Measurements from ENCODE around the gene SPAAR. TPM values are rescaled to one million over a fixed set of nuclear protein-coding genes. Genes with fewer than 3 reads are reported as not detected.
"Not testable (repeated sequence)": the region's sequence is repeated elsewhere in the genome, so short reads cannot be mapped to it uniquely, and the experiment has no call there.

The SPAAR gene
- total RNA-seq, 1 donor from 2014 or later, result 4.0 TPM

DNA sequence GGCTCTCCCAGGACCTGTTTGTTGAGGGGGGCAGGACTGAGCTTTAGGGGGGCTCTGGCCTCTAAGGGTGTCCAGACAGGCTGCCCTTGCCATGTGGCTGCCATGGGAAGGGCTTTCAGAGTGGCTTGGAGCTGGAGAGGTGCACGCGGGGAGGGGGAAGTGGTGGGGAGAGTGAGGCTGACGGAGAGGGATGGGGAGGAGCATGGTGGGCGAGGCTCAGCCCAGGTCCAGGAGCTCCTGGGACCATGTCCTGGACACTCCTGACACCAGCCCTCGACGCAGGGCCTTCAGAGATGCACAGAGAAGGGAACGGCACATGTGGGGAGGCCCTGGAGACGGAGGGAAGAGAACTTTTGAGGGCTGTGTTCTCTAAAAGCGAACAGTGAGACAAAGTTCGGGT, 2.4 kb downstream of the SPAAR start:
- no peak for DNase-seq (ENCODE audit: low spot score in 2 of 2)
- H3K9me3 ChIP-seq, result no peaks in the 10 kb centered on the region
- intact Hi-C loops (cut with DNase I), result no loop called here
- TF ChIP-seq, protein P1, sequence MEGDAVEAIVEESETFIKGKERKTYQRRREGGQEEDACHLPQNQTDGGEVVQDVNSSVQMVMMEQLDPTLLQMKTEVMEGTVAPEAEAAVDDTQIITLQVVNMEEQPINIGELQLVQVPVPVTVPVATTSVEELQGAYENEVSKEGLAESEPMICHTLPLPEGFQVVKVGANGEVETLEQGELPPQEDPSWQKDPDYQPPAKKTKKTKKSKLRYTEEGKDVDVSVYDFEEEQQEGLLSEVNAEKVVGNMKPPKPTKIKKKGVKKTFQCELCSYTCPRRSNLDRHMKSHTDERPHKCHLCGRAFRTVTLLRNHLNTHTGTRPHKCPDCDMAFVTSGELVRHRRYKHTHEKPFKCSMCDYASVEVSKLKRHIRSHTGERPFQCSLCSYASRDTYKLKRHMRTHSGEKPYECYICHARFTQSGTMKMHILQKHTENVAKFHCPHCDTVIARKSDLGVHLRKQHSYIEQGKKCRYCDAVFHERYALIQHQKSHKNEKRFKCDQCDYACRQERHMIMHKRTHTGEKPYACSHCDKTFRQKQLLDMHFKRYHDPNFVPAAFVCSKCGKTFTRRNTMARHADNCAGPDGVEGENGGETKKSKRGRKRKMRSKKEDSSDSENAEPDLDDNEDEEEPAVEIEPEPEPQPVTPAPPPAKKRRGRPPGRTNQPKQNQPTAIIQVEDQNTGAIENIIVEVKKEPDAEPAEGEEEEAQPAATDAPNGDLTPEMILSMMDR (IDR thresholded peaks at IDR 0.05), result no peak
- no peaks in the 10 kb centered on the region for H3K36me3 ChIP-seq
- peak overlapping the region; percentile 84 to 98 for H3K27ac ChIP-seq
- peaks cover 31 to 54% of the 10 kb centered on the region in 2 donors for H3K4me1 ChIP-seq
- H3K27me3 ChIP-seq, result no peaks in the 10 kb centered on the region
- no peak overlapping the region for H3K4me3 ChIP-seq

DNA sequence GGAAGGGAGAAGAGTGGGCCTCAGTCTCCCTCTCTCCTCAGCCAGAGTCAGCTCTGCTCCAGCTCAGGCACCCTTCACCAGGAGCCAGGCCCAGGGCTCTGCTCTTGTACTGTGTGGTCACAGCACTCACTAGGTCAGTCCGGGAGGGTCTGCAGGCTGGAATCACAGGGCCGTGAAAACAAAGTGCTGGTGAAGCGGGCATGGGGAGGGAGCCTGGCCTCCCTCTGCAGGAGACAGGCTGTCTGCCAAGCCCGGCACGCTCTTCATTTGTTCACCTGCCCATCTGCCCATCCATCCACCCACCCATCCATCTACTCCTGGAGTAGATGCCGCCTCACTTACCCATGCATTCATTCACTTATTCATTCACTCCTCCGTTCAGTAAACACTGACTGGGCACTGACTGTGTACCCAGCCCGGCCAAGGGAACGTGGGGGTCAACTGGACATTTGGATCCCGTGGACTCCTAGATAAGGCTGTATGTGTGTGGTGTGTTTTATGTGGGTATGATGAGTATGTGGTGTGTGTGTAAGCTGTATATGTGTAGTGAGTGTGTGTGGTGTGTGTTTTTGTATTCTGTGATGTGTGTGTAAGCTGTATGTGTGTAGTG, 3.6 kb downstream of the SPAAR start:
- Histone ChIP-seq H3K27me3 (no peaks in the 10 kb centered on the region), H3K9me3 (no peaks in the 10 kb centered on the region), H3K27ac (peak overlapping the region; percentile 3 to 98), H3K36me3 (no peaks in the 10 kb centered on the region), H3K4me3 (no peak overlapping the region), H3K4me1 (peaks cover 30 to 45% of the 10 kb centered on the region in 2 donors)
- TF ChIP-seq, protein P1 (IDR thresholded peaks at IDR 0.05), result no peak
- DNase-seq (ENCODE audit: low spot score in 2 of 2), result no peak
- intact Hi-C loops (cut with DNase I), result no loop called here

DNA sequence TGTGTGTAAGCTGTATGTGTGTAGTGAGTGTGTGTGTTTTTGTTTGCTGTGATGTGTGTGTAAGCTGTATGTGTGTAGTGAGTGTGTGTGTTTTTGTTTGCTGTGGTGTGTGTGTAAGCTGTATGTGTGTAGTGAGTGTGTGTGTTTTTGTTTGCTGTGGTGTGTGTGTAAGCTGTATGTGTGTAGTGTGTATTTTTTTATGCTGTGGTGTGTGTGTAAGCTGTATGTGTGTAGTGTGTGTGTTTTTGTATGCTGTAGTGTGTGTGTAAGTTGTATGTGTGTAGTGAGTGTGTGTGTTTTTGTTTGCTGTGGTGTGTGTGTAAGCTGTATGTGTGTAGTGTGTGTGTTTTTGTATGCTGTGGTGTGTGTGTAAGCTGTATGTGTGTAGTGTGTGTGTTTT, 4.1 kb downstream of the SPAAR start:
- intact Hi-C loops (cut with DNase I), result not testable (repeated sequence)

DNA sequence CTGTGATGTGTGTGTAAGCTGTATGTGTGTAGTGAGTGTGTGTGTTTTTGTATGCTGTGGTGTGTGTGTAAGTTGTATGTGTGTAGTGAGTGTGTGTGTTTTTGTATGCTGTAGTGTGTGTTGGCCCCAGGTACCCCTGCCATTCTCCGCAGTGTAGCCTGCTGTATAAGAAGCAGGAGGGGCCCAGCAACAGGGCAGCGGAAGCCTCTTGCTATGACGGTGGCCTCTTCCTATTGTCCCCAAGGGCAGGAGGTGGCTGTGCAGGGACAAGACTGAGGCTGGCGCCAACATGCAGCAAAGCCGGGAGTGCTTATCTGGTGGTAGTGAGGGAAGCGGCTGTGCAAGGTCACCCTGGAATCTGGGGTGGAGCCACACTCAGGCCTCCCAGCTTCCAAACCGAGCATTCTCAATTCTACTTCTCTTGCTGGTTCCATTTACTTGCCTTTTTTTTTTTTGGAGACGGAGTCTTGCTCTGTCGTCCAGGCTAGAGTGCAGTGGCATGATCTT, 5.1 kb downstream of the SPAAR start:
- no peaks in the 10 kb centered on the region for H3K36me3 ChIP-seq
- intact Hi-C loops (cut with DNase I), result no loop called here
- H3K4me1 ChIP-seq, result peaks cover 15 to 31% of the 10 kb centered on the region in 2 donors
- H3K9me3 ChIP-seq, result no peaks in the 10 kb centered on the region
- DNase-seq (ENCODE audit: low spot score in 2 of 2), result no peak
- no peak overlapping the region for H3K4me3 ChIP-seq
- no peaks in the 10 kb centered on the region for H3K27me3 ChIP-seq
- H3K27ac ChIP-seq, result peak overlapping the region; percentile 39 to 44
- TF ChIP-seq, protein P1 (IDR thresholded peaks at IDR 0.05), result no peak

More for the DNA sequence above, 4.1 kb downstream of the SPAAR start:
- not testable (repeated sequence) for H3K4me3 ChIP-seq; H3K36me3 ChIP-seq; DNase-seq (ENCODE audit: low spot score in 2 of 2); H3K9me3 ChIP-seq; H3K27me3 ChIP-seq
- Histone ChIP-seq H3K27ac (peak overlapping the region in 1 of 2 donors; percentile 3), H3K4me1 (peaks cover 25 to 40% of the 10 kb centered on the region in 2 donors)

DNA sequence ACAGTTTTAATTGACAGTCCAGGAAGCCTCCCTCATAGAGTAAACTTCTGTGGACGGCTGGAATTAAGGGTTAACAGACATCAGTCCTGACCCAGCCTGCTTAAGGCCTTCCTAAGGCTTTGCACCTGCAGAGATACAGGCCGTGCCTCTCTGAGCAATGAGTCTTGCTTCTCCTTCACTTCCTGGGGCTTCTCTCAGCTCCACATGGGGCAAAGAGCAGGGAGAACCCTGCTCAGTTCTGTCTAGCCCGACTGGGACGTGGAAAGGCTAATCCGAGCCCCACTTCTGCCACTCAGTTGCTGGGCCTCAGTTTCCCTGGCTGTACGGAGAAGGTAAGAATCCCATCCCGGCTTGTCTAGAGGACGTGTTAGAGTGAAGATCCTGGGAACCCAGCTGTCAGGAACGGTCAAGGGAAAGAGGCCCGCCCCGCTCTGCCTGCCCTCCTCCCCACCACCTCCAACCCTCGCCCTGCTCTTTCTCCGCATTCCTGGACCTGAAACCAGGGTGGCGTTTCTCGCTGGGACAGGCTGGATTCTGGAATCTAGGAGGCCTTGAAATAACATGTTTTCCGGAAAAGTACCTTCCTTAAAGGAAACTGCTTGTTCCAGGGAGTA, 6.5 kb downstream of the SPAAR start:
- Histone ChIP-seq H3K36me3 (no peaks in the 10 kb centered on the region), H3K27me3 (no peaks in the 10 kb centered on the region), H3K27ac (peak overlapping the region; percentile 25 to 41), H3K4me1 (peaks cover 4 to 17% of the 10 kb centered on the region in 2 donors), H3K9me3 (no peaks in the 10 kb centered on the region), H3K4me3 (no peak overlapping the region)
- TF ChIP-seq, protein P1 (IDR thresholded peaks at IDR 0.05), result no peak
- intact Hi-C loops (cut with DNase I), result no loop called here
- no peak for DNase-seq (ENCODE audit: low spot score in 2 of 2)

DNA sequence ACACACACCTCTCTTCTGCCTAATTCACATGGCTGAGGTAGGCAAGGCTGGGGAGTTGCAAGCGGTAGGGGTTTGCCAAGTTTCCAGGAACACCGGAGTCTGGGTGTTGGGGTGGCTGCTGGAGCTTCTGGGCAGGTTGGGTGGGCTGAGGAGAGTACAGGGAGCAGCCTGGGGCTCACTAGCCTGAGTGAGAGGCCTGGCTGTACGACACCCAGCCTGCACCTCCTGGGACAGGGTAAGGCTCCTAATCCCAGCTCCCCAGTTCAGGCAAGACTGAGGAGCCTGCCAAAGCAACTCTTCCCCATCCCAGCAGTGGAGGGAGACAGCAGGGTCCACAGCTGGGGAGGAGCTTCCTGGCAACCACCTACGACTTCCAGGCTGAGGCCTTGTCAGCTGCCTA, 8.0 kb downstream of the SPAAR start:
- Histone ChIP-seq H3K4me1 (peaks cover 0 to 5% of the 10 kb centered on the region in 2 donors), H3K4me3 (no peak overlapping the region), H3K27ac (peak overlapping the region; percentile 34 to 54), H3K9me3 (no peaks in the 10 kb centered on the region), H3K36me3 (no peaks in the 10 kb centered on the region), H3K27me3 (no peaks in the 10 kb centered on the region)
- TF ChIP-seq, protein P1 (IDR thresholded peaks at IDR 0.05), result no peak
- DNase-seq (ENCODE audit: low spot score in 2 of 2), result no peak
- intact Hi-C loops (cut with DNase I), result no loop called here
